GM21390 (cell line): ENCODE measurements around the gene PDE4B.
"Not testable (repeated sequence)": the region's sequence is repeated elsewhere in the genome, so short reads cannot be mapped to it uniquely, and the experiment has no call there.

ENCODE experiments used
- ATAC-seq: cut with Tn5 transposase; IDR thresholded peaks from one replicate; pipeline ENCODE4 v1.9.1; 2021; ENCODE audit not compliant: unreplicated experiment

PDE4B gene

GRCh38 chr1:65949230-65949626, 156.5 kb downstream of the PDE4B start:
- ATAC-seq: no peak

DNA sequence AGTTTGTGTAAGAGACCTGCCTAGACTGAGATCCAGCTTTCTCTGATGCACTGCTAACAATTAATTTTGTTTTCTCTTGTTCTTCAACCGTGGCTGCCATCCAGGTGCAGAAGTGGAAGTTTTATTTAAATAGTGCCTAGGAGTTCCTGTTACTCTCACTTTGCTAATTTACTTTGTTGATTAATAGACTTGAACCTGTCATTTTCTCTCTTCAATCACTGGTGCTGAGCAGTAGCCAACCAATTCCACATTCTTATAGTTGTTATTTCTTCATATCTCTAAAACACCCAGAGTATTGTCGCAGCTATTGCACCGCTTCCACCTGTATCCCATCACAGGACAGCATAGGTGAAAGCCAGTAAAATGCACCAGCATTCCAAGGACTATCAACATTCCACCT, 157.2 kb downstream of the PDE4B start:
- ATAC-seq: no peak

- ATAC-seq: no peak
These were observed 160.0 kb downstream of the PDE4B start for GRCh38 chr1:65952696-65953095.

DNA sequence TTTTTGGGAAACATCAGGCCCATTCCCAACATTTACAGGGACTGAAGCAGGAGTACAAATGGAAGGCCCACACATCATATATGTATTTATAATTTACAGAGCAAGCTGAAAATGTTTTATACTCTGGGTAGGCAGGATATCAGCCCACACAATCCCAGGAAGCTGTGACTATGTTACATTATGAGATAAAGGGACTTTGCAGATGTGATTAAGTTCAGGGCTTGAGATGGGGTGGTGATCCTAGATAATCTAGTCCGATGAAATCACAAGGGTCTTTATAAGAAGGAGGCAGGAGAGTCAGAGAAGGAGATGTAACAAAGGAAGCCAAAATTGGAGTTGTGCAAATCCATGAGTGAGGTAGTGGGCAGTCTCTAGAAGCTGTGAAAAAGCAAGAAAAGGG, 160.5 kb downstream of the PDE4B start:
- no peak for ATAC-seq

GRCh38 chr1:65955071-65955470, 162.4 kb downstream of the PDE4B start:
- ATAC-seq: no peak

DNA sequence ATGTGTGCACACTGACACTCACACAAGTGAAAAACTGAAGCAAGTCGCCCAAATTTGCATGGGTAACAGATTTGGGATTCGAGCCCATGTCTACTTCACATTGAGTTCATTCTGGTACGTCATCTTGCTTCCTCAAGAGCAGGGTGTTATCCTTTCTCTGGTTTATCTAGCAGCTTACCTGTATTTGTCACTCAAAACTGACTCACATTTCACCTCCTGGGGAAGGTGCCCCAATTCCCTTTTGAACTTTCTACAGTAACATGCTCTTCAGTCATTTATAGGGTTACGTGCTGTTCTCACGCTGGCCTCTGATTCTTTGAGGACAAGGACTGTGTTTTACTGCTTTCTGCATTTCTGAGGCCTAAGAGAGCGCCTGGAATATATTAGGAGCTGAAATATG, 162.8 kb downstream of the PDE4B start:
- ATAC-seq: no peak

GRCh38 chr1:65958561-65959350, 166.1 kb downstream of the PDE4B start:
- peak; percentile 84 for ATAC-seq

GRCh38 chr1:65959896-65960567, 167.3 kb downstream of the PDE4B start:
- ATAC-seq: no peak

- ATAC-seq: no peak
These were observed 170.6 kb downstream of the PDE4B start for GRCh38 chr1:65963156-65963888.

- no peak for ATAC-seq
These were observed 171.4 kb downstream of the PDE4B start for GRCh38 chr1:65964123-65964522.

DNA sequence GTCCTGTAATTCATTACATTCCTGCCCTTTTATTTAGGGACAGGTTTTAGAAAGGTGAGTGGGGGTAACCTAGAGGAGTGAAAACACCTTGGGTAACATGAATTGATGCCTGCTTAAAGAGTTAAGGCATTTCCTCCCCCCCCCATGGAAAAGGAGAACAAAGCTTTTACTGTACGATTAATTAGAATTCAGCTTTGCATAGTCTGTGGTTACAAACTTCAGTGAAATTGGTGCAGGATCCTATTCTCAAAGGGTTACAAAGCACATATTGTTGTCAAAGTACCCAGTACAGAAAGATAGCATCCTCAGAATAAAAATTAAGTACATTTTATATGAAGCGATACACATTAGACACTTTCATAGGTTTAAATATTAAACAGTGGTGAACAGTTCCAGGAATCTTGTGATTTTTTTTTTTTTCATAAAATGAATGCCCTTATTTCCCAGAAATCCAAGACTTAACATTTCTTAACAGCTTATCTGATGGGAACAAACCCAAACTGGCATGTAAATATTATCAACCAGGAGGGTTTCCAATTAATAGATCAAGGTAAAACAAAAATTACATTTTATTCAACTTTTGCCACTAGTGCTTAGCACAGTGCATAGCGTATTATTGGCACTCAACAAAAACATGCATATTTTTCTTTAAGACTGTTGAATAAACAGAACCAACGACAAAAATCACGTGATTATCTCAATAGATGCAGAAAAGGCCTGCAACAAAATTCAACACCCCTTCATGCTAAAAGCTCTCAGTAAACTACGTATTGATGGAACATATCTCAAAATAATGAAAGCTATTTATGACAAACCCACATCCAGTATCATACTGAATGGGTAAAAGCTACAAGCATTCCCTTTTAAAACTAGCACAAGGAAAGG, 172.7 kb downstream of the PDE4B start:
- no peak for ATAC-seq

GRCh38 chr1:65967492-65967891, 174.8 kb downstream of the PDE4B start:
- ATAC-seq: not testable (repeated sequence)

DNA sequence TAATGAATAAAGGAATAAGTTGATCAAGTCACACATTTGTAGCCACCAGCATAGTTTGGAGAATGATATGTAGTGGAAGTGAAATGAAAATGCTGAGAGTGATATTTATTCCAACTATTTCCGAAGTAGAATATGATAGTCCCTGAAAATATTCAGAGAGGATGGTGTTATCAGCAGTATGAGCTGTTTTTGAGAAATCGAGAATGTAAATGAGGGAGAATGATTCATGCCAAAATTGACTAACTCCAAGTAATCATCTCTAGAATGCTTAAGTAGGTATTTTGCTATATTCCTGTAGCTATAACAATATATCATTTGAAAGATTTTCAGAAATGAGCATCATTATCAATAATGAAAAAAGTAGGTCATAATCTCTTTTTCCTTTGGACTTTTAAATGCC, 178.9 kb downstream of the PDE4B start:
- no peak for ATAC-seq

- ATAC-seq: no peak
These were observed 183.0 kb downstream of the PDE4B start for GRCh38 chr1:65975708-65976107.

DNA sequence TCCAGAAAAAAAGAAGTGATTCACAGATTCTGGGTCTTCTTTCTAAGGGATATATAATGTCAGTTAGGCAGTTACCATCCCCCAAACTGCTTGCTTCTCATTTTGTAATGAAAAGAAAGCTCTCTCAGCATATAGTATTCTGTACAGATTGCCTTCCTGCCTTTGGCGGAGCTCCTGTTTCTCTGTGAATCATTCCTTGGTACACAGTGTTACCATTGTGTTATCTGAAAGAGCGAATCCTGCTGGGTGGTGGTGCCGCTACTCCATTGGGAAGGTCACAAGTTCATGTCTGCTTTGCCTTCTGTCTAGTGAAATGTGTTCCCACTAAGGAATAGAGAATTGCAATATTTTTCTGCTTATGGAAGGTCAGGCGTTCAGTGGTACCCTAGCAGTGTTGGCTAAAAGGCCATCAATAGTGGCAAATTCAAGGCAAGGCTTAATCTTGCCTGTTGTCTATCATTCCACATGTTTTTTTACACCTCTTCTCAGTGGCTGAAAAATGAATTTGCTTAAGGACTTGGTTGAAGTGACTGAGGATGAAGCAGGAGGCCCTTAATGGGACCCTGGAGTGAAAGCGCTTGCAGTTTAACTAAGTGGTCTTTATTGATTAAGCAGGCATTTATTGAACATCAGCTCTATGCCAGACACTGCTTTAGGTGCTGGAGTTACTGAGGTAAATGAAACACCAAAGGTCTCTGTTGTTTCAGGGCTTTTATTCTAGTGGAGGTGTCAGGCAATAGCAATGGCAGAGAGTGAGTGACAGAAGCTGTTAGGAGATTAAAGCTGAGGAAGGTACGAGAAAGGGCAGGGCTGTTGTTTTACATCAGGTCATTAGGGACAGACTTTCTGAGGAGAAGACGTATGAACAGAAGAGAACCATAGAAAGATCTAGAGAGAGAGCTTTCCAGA, 186.7 kb downstream of the PDE4B start:
- no peak for ATAC-seq

DNA sequence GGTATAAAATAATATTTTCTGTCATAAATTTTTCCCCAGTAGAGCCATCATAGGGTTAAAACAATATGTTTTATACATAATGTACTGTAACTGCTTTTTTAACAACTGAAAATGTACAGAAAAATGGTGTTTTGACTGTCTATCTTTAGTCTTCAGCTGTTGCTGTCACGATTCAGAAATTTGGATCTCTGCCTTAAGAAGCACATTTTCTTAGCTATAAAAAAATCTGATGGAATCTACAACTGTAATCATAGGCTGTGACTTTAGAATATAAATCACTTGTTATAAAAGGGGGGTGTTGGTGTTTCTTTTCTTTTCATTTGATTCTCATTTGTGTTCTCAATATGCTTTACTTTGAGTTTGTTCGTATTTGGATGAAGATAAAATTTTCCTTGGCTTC, 187.5 kb downstream of the PDE4B start:
- ATAC-seq: no peak

DNA sequence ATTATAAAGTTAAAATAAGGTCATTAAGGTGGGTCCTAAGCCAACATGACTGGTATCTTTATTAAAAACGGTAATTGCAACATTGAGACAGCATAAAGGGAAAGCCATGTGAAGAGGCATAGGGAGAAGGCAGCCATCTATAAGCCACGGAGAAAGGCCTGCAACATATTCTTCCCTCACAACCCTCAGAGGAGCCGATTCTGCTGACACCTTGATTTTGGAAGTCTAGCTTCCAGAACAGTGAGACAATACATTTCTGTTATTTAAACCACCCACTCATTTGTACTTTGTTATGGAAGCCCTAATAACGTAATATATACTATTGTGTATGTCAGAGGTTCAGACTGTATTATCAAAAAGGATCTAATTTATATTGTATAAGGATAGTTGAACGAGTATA, 190.8 kb downstream of the PDE4B start:
- ATAC-seq: no peak

DNA sequence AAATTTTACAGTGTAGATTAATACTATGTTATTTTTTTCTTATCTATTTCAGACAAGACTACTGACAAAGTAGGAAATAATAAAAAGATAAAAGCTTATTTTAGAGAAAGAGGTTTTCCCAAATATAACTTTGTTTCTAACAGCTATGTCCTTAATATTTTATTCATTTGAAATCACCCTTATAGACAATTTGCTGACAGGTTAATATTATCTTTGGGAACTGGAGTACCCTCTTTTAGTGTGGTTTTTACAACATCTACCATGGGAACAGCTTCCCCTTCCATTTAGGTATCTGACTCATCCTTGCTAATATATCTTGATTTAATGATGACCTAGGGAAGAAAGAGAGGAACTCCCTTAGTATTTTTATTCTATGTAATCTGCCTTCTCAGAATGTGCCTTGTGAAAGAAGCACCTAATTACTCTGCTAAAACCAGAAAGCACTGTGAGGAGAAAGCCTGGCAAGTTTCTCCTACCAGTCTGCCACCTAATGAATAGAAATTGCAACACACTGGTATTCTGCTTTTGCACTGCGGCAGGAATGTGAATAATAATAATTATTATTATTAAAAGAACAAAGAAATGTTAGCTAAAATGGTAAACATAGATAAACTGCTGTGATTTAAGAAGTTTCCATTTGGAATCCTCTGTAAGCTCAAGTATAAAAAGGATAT, 192.8 kb downstream of the PDE4B start:
- no peak for ATAC-seq

GRCh38 chr1:65986146-65986545, 193.5 kb downstream of the PDE4B start:
- no peak for ATAC-seq
